ENCODE measurements around the gene PIPOX.

PIPOX gene

DNA sequence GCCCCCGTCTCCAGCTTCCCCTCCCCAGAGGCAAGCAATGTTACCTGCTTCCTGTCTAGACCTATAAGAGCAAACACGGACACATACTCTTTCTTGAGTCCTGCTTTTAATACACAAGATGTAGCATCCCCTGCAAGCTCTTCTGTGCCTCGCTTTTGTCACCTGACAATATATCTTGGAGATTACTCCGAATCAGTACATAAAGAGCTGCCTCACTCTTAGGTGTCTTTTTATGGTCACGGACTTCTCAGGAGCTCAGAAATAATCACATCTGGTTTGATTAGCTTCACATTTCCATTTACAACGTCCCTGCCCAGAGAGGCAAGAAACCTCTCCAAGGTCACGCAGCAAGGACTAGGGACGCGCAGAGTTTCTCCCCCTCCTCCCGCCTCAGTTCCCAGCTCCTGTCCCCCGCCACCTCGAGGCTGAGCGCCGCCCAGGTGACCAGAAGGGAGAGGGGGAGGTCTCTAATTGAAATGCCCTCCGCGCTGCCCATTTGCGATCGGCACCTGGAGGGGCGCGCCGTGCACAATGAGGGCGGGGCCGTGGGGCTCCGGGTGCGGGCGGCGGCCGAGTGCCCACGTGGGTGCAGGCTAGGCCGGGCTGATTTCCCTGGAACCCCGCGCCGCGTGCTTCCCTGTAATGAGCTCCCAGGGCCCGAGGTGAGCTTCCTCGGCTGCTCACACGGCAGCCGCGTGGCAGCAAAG, 23.3 kb upstream of the PIPOX start:
- DNase-seq, result peak in 1 of 2 experiments; percentile 12

DNA sequence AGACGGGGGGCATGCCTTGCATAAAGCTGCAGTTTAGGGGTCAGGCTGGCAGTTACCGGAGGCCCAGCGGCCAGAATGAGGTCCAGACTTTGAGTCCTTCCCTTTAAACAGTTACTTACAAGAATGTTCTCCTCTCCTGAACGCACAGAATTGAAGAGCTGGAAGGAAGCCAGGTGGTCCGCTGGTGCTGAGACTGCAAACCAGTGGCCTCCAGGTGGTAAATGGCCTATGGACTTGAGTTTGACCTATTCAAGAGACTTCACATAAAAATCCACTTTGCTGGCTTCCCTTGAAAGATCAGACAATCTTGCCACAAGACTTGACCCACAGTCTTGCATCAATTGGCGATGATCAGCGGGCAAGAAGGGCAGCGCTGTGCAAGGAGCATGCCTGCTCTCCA, 22.4 kb upstream of the PIPOX start:
- DNase-seq, result no peak

DNA sequence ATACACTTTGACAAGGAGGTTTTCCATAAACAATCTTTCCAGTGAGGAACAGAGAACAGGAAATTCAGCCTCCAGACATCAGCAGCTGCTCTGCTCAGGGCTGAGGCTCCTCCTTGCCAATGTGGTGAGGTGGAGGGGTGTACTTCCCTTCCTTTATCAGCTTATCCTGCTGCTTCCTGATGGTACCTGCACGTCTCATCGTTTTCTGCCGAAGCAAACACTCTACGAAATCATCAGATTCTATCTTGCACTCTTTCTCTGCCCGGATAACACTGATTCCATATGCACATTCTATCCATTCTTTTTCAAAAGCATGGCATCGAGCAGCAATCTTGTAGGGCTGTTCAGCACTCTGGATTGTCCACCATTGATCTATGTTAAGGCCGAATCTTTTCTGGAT, 21.7 kb upstream of the PIPOX start:
- no peak for DNase-seq

DNA sequence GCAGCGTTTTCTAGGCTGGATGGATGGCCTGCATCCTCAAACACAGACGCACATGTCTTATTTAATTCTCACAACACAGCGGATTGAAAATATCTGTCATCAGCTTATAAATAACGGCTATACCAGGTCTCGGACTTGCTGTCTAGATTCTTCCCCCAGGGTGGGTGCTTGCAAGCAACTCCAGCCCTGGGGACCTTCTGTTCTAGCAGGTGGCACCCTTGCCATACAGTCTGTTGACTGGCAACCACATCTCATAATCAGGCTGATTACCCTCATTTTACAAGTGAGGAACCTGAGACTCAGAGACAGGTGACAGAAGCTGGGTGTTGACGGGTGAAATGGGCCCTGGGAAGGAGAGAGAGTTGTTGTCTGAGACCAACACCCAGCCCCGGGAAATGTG, 20.9 kb upstream of the PIPOX start:
- no peak for DNase-seq

DNA sequence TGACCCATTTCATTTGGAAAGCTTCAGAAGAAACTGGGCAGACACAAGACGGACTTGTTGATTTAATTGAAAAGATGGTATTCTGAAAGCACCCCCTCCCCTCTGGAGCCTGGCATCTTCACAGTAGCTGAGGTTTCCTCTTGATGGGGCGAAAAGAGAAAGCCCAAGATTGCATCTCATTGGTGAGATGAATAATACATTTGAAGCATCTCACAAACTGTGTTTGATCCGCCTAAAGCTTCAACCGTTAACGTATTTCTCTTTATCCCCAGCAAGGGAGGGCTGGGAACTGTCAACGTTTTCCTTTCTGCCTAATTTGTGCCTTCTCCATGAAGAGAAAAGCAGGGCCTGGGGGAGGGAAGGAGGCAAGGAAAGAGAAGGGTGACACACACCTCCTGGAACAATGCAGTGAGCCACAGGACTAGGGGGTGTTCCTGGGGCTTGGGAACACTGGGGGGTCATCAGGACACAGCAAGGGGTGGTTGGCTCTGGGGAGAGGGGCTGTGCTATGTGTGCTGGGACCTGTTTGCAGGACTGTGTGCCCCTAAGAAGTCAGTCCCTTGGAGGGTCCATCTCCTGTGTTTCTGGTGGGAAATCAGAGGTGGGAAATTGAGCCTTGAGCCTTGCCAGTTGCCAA, 18.5 kb upstream of the PIPOX start:
- no peak for DNase-seq

DNA sequence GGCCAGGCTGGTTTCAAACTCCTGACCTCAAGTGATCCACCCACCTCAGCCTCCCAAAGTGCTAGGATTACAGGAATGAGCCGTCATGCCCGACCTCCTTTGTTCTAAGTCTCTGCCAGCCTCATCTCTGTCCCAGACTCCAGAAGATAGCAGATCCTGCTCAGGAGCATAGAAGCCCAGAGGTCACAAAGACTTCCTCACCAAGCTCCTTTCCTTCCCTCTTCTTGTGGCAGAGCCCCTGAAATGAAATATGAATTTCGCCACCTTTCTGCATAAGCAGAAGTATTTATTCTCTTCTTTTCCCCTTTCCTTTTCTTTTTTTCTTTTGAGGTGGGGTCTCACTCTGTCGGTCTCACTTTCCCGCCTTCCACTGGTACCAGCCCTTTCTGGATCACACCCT, 11.5 kb upstream of the PIPOX start:
- no peak for DNase-seq

DNA sequence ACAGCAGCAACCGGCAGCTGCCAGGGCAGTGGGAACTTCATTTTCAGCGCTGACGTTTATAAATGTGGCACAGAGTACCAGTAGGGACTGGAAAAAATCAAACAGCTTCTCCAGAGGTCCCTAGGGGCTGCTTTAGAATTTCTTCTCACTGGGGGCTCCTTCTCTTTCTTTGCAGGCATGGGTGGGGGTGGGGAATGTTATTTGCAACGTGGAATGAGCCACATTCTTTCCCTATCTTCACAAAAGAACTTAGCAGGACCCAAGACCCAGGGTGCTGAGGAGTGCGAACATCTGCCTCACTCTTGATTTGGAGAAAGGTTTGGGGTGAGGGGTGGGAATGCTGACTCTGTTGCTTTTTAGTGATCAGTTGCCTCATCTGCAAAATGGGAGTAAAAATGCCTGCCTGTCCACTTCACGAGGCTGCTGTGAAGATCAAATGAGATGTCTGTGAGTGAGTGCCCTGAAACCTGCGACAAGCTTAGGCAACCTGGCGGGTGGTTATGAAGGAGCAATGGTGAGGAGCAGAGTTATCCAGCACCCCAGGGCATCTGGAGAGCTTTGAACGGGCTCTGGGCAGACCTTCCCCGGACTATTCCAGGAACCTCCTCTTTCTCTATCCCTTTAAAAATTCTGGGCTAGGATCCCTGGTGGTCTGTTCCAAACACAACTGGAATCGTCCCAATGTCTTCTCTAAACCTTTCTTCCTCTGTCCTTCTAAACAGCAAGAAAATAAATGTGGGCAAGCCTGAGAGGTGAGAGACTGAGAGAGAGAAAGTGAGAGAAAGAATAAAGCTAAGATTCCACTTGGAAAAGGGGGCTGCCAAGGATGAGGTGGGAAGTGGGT, 10.7 kb upstream of the PIPOX start:
- DNase-seq, result no peak

DNA sequence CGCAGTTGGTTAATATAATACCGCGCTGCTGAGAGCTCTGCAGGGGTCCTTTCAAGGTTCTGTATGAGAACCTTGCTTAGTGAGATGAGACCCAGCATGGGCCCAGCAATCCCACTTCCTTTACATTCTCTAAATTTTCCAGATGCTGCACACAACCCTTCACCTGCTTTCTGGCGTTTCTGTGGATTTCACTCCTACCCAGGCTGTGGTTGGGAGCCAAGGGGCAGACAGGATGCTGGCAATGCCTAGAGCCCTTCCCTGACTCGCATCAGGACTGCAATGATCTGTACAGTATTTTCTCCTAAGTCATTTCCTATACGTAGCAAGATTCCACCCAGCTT, 10.1 kb upstream of the PIPOX start:
- no peak for DNase-seq

DNA sequence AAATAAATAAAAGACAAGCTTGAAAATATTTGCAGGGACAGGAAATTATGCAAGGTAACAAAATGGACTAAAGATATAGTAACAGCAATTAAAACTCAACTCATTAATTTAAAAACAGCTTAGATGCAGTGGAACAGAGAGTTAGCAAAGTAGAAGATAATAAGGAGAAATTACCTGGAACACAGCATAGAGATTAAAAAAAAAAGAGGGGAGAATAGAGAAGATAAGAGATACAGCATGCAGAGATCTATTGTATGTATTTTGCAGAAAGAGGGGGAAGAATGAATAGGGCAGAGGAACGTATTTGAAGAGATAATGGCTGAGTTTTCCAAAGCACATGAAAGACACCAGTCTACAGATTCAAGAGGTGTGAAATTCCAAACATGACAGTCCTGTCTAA, 8.4 kb upstream of the PIPOX start:
- no peak for DNase-seq

DNA sequence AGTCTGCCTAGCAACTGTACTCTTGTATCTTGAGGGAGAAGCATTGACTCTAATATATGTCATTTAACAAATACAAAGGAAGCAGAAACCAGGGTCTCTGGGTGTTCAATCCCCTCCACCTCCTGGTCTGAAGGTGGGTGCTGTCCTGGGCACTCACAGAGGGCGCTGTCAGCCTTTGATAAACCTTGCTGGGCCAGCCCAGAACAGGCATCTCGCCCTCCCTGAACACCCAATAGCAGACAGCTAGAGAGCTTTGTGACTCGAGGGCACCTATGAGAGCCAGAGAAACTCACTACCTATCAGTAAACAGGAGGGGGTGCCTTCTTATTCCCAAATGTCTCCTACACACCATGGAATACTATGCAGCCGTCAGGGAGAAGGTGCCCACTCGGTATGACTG, 6.4 kb upstream of the PIPOX start:
- no peak for DNase-seq

DNA sequence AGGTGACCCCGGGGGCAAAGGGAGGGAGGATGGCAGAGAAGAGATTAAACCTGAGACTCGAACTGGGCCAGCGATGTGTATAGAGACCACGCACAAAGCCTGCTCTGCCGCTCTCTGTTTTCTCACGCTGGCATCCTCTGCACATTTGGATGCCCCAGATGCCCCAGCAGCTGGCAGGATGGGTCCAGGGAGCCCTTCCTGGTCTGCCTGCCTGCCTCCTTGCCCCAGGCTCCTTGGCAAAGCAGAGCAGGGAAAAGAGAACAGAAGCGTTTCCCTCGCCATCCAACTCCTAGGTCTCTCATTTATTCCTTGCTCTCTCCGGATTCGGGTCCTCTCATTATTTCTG, 5.2 kb upstream of the PIPOX start:
- DNase-seq, result no peak

DNA sequence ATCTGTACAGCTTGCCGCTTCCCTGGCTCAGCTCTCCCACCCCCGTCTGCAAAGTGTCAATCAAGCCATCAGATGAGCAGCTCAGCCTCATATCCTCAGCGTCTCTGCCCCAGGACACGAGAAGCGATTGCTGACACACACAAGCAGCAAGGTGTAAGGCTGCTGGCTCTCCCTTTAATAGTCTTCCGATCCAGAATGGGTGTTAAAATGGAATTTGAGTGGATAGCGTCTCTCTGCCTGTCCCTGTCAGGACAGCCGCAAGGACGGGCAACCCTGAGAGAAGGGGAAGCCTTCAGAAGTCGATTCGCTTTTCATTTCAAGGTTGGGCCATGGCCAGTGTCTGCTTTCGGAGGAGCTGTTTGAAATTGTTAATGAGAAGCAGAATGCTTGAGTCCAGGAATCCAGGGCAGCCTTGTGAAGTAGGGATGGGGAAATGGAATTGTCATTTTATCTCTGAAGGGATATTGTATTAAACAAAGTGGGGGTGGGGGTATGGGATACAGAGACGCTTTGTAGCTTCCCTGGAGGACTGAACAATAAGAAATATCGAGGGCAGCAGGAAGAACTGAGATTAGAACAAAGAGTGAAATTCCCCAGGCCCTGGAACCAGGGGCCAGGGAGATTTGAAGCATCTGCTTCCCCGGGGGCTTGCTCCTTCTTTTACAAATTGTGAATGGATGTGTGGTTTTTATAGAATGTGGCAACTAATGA, 4.7 kb upstream of the PIPOX start:
- DNase-seq, result peak in 1 of 2 experiments; percentile 17

DNA sequence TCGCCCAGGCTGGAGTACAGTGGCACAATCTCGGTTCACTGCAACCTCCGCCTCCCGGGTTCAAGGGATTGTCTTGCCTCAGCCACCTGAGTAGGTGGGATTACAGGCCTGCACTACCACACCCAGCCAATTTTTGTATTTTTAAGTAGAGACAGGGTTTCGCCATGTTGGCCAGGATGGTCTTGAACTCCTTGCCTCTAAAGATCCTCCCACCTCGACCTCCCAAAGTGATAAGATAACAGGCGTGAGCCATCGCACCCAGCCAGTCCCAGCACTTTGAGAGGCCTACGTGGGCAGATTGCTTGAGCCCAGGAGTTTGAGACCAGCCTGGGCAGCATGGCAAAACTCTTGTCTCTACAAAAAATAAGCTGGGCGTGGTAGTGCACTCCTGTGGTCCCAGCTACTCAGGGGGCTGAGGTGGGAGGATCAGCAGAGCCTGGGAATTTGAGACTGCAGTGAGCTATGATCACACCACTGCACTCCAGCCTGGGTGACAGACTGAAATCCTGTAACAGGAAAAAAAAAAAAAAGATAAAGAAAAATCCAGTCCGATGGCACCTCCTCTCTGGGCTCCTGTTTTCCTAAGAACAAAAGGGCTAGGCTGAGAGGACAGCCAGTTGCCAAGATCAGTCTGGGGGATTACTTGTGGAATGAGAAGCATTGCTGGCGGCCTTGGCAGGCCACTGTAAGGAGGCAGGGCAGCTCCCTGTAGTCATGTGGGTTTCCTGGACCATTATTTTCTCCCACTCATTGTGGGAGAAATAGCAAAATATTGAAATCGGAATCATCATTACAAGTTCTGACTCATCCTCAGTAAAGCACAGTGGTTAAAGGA, 3.0 kb upstream of the PIPOX start:
- no peak for DNase-seq

DNA sequence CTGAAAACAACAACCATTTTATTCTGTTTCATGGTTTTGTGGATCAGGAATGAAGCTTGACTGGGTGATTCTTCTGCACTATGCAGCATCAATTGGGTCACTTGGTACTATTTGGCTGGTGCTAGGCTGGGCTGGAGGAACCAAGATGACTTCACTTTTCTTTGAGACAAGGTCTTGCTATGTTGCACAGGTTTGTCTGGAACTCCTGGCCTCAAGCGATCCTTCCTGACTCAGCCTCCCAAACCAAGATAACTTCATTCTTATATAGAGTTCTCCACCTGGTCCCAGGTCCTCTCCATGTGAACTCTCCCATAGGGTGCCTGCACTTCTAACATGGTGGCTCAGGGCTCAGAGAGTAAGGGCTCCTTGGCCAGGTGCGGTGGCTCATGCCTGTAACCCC, 1.9 kb upstream of the PIPOX start:
- DNase-seq, result no peak

DNA sequence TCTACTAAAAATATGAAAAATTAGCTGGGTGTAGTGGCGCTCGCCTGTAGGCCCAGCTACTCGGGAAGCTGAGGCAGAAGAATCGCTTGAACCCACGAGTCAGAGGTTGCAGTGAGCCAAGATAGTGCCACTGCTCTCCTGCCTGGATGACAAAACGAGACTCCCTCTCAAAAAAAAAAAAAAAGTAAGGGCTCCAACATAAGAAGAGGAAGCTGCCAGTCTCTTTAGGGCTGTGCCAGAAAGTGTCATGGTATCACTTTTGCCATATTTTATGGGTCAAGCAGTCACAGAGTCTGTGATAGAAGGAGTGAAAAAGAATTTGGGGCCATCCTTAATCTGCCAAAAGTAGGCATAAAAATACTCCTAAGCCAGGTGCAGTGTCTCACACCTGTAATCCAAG, 1.4 kb upstream of the PIPOX start:
- no peak for DNase-seq

DNA sequence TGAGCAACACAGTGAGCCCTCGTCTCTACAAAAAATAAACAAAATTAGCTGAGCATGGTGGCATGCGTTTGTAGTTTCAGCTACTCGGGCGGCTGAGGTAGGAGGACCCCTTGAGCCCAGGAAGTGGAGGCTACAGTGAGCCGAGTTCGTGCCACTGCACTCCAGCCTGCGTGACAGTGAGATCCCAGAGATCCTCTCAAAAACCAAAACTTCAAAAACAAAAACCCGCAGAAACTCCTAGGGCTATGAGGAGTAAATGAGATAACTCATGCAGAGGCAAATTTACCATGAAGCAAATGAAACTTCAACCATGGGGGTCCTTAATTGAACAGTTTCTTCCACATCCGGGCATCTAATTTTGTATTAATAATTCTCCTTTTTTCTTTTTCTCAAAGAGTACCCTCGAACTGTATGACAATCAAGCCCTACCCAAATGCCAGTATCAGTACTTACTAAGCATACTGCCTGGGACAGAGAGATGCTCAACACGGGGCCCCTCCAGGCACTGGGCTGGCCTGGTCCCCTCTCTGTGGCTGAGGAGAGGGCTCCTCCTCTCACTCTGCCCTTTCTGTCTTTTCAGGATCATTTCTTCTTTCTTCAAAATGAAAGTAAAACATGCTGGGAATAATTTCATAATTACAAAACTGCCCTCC, 789 bp upstream of the PIPOX start:
- no peak for DNase-seq

DNA sequence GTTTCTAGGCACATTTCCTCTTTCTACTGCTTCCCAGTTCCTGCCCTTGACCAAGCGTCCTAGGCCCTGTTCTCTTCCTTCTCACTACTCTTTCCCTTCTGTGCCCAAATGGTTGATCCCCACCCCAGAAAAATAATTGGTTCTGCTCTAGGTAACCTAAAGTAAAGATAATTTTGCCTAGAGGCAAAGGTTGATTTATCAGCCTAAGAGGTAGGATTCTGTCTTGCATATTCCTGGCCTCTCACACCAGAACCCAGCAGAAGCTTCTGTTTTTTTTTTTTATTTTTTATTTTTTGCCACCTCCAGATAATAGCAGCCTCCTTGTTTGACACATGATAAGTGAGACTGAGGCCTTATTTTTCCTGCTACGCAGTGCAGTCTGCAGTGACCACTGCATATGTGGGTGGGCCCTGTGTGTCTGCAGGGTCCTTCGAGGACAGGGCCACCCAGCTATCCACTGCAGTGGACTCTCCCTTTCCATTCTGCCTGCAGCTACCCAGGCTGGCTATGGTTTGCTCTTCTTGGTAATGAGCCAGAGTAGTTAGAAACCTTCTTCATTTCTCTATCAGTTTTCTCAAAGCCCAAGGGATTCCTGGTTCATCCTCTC, 701 bp downstream of the PIPOX start:
- no peak for DNase-seq

DNA sequence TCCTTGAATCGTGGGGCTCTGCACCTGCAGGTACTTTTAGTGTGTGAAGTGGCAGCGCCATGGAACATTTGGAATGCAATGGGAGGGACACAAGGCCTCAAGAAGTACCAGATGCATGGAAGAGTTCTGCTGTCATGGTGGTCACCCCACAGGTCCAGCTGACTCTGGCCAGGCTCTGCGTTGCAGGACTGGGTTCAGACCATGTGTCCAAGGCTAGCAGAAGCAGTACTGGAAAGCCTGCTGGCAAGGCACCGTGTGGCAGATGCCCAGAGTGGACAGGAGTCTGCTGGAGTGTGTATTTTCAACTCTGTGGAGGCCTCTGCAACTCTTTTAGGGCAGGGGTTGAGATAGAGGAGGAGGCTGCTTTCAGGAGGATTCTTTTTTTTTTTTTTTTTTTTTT, 2.1 kb downstream of the PIPOX start:
- DNase-seq, result no peak

DNA sequence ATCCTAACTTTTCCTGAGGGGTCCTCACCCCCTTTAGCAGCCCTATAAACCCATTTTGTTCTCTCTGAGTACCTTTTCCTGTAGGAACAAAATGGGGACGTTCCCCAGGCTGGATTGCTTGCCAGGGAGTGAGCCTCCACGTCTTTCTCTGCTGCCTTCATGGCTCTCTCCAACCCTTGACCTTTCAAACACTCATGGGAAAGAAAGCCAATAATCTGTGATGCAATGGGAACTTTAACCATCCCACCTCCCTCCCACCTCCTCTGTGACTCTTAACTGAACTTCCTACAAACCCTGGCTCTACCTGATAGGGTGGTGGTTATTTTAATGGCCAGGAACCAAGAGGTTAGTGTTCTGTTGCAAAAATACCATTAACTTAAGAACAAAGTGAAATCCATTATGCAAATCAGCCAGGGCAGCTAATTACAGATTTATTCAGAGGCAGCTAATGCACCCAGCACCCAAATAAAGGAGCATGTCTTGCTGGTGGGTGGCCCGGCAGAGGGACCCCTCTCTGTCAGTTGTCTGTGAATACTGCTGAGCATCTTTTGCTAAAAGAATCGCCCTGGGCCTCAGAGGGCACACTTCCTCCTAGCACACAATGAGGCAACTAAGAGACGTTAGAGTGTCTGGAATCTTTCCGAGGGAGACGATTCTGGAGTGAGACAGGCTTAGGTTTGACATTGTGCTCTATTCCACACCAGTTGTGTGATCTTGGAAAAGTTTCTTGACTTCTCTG, 3.0 kb downstream of the PIPOX start:
- DNase-seq, result no peak

DNA sequence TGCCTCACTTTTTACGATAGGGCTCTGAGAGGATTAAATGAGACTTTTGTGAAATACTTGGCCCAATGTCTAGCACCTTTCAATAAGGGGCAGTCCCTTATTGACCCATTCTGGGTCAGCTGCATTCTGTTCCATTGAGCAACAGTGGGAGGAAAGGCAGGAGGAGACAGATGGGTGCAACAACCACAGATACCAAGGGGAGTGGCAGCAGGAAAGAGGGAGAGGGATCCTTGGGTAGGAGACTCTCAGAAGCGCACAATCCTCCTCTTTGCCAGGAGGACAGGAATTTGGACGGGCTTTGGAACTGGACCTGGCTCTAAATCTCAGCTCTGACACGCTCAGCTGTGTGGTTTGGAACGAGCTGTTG, 3.5 kb downstream of the PIPOX start:
- no peak for DNase-seq
